Peyer's patch (tissue), 4 donors: Measurements from ENCODE around the gene NKIRAS1.
"Not testable (repeated sequence)": the region's sequence is repeated elsewhere in the genome, so short reads cannot be mapped to it uniquely, and the experiment has no call there.

Source experiments
- POLR2A ChIP-seq, 2 donors: fragments of 450-650 bp; IDR thresholded peaks; one replicate each; pipeline ENCODE4 v1.5.1; 2017; ENCODE audit warnings: antibody characterized with exemption in 2 of 2, mild to moderate bottlenecking in 2 of 2, moderate library complexity in 2 of 2
- TF ChIP-seq, protein P1 (sequence below), 6 experiments: fragments of 450-650 bp in 4 of 6; fragments of 200-600 bp in 2 of 6; sonication (generic) in 1 of 6; IDR thresholded peaks; one replicate each; pipeline ENCODE4 v1.5.1; 2017 to 2019; ENCODE audit warnings: antibody characterized with exemption in 6 of 6, mild to moderate bottlenecking in 3 of 6, moderate library complexity in 1 of 6

DNA sequence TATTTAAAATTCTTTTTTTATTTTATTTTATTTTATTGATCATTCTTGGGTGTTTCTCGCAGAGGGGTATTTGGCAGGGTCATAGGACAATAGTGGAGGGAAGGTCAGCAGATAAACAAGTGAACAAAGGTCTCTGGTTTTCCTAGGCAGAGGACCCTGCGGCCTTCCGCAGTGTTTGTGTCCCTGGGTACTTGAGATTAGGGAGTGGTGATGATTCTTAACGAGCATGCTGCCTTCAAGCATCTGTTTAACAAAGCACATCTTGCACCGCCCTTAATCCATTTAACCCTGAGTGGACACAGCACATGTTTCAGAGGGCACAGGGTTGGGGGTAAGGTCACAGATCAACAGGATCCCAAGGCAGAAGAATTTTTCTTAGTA lies 46.1 kb downstream of the NKIRAS1 start:
- TF ChIP-seq, protein P1, sequence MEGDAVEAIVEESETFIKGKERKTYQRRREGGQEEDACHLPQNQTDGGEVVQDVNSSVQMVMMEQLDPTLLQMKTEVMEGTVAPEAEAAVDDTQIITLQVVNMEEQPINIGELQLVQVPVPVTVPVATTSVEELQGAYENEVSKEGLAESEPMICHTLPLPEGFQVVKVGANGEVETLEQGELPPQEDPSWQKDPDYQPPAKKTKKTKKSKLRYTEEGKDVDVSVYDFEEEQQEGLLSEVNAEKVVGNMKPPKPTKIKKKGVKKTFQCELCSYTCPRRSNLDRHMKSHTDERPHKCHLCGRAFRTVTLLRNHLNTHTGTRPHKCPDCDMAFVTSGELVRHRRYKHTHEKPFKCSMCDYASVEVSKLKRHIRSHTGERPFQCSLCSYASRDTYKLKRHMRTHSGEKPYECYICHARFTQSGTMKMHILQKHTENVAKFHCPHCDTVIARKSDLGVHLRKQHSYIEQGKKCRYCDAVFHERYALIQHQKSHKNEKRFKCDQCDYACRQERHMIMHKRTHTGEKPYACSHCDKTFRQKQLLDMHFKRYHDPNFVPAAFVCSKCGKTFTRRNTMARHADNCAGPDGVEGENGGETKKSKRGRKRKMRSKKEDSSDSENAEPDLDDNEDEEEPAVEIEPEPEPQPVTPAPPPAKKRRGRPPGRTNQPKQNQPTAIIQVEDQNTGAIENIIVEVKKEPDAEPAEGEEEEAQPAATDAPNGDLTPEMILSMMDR (IDR thresholded peaks at IDR 0.05), result not testable (repeated sequence)
- not testable (repeated sequence) for TF ChIP-seq POLR2A (IDR thresholded peaks at IDR 0.05)
